ENCODE measurements around the gene CAND2.

DNA sequence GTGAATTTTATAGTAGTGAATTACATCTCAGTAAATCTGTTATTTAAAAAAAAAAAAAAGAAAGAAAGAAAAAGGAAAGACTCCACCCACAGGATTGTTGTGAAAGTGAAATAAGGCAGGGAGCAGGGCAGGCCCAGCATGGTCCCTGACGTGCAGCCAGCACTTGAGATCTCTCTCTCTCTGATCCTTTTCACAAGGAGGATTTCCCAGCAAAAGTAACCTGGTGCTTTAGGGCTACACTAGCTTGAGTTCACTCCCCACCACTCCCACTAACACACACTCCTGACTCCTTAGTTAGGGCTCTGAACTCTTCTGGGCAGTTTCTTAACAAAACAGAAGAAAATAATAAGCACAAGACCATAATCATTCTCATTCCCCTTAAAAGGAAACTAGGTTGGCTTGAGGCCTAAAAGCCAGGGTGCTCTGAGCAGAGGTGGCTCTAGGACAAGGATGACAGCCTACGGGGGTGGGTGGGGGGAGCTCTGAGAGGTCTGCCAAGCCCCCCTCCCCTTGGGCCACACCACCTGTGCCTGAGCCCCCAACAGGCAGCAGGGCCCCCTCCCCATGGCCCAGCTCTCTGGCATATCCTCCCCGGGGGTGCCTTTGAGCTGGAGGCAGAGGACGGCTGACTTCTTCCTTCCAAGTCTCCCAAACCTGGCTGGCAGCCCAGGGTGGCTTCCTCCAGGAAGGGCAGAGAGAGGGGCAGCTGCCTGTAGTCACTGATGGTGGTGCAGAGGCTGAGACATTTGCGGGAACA lies 38.3 kb upstream of the CAND2 start:
- TF ChIP-seq, protein P1, sequence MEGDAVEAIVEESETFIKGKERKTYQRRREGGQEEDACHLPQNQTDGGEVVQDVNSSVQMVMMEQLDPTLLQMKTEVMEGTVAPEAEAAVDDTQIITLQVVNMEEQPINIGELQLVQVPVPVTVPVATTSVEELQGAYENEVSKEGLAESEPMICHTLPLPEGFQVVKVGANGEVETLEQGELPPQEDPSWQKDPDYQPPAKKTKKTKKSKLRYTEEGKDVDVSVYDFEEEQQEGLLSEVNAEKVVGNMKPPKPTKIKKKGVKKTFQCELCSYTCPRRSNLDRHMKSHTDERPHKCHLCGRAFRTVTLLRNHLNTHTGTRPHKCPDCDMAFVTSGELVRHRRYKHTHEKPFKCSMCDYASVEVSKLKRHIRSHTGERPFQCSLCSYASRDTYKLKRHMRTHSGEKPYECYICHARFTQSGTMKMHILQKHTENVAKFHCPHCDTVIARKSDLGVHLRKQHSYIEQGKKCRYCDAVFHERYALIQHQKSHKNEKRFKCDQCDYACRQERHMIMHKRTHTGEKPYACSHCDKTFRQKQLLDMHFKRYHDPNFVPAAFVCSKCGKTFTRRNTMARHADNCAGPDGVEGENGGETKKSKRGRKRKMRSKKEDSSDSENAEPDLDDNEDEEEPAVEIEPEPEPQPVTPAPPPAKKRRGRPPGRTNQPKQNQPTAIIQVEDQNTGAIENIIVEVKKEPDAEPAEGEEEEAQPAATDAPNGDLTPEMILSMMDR (IDR thresholded peaks at IDR 0.05), result no peak
- TF ChIP-seq POLR2A (IDR thresholded peaks at IDR 0.05) (no peak), POLR2AphosphoS5 (IDR thresholded peaks at IDR 0.05) (peak in 1 of 4 donors; percentile 19), EP300 (IDR thresholded peaks at IDR 0.05) (no peak)
